T-helper 9 cell (primary cell): ENCODE data around the gene DAPK2.
A peak's percentile ranks its signal among the peaks of the same experiment; 100 is the strongest.

ENCODE experiments used
- DNase-seq: peaks from one replicate; pipeline ENCODE4 v3.0.0-alpha.2; 2020

Gene DAPK2

DNA sequence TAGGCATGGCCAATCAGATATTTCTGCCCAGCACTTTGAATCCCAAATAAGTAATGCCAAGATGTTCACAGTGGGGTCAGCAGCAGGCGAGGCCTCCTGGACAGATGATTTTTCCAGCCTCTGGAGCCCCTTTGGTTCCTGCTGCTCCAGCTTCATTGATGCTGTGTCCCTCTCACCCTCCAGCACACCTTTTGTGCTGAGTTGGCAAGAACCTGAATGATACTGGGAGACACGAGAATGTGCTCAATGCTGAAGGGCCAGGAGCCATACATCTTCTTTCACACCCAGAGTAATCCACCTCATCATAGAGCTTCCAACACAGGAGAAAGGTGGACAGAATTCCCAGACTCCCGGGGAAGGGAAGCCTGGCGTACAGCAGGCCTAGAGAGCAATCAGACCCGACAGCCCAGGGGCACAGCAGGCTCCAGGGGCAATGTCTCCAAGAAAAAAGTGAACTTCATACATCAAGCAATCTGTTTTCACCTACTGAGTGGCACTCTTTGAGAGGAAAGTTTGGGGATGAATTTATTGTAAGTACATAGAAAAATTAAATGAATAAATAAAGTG is 6.7 kb upstream of the DAPK2 start:
- no peak for DNase-seq

DNA sequence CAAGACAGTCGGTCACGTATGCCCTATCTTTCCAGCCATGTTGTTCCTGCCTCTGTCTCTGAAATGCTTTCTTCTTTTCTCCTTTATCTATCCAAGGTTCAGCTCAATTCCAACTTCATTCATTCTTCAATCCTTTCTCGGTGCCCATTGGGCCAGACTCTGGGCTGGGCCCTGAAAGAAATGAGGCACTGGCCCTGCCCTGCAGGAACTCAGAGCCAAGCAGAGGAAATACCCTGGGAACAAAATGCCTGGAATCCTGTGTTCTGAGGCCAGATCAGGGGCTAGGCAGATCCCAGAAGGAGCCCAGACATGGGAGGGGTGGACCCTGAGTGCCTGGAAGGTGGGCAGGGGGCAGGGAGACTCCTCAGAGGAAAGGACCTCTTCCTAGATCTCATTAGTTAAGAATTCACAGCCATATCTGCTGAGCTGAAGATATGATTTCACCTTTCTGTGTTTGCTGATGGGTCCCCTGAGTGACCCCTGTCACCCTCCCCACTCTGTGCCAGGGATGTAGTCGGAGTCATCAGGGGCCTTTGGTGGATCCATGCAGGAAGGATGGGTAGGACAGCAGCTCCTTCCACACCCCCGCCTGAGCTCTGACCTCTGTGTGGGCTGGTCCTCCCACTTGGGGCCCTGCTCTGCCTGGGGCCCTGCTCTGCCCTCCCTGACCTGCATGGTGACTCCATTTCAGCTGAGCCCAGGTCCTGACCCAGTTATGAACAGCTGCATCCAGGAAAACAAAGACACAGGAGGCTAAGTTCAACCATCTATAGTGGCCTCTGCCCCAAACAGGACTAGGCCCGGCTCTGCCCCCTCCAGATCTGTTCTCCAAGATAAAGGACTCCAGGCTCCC is 5.3 kb upstream of the DAPK2 start:
- DNase-seq, result no peak

DNA sequence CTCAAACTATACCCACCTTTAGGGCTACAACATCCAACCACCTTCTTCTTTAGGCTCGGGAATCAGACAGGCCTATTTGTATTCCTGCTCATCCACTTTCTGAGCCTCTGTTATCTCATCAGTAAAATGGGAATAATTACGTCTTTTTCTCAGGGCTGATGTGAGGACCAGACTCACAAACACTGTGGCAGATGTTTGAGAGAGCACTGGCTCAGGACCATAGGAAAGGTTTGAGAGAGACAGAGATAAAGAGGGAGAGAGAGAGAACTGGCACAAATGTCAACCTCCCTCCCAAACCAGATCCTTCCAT is 4.8 kb upstream of the DAPK2 start:
- DNase-seq, result no peak

DNA sequence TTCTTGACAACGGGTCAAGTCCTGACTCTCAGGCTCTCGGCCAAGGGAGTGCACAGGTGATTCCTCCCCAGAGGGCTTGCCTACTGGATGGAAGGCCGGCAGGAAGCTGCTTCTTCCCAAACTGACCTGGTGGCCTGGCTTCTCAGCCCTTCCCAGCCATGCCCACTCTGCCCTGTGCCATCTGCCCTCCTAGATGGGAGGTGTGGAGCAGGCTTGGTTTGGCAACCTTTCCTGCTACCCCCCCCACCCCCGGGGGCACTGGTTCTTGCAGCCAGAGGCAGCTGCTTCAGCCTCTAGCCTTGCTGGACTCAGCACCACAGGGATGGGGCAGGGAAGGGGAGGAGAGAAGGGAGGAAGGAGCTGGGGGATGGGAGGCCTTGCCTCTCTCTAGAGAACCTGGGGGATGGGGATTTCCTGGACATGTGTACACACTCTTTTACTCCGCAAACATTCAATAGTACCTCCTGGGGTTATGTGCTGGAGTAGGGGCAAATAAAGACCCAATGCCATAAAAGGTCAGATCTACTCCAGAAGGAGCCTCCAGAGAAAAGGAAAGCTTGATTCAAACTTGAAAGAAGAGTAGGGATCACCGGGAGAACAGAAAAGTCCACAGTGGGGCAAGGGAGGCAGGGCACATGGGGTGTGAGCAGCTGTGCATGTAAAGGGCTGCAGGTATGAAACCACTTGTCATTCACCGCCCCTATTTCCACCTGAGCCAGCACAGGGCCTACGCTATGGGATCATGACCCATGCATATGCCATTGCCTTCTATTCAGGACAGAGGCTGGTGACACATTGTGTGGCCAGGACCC is 4.2 kb upstream of the DAPK2 start:
- no peak for DNase-seq

DNA sequence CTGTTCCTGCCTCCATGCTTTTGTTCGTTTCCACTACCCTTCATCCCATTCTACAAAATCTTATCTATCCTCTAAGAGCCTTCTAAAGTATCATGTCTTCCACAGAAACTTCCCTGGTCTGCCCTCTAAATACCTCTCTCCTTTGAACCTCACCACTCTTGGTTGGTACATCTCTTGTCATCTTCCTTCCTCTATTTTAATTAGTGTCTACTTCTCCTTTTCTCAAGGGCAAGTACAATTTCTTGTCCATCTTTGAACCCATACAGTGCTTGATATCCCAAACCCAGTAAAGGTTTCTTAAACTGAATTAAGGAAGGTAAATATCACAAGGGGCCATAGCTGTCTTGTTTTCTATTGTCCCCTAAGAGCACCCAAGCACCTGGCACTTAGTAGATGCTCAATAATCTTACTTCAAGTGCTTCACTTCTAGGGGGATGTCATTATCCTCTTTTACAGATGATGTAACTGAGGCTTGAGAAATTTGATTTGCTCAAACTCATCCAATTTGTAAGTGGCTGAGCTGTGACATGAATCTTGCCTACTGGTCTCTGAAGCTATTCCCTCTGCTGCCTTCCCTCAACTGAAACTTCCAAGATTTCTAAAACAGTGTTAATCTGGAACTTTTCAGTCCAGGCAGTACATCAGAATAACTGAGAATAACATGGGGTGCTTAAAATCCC is 2.6 kb upstream of the DAPK2 start:
- no peak for DNase-seq

DNA sequence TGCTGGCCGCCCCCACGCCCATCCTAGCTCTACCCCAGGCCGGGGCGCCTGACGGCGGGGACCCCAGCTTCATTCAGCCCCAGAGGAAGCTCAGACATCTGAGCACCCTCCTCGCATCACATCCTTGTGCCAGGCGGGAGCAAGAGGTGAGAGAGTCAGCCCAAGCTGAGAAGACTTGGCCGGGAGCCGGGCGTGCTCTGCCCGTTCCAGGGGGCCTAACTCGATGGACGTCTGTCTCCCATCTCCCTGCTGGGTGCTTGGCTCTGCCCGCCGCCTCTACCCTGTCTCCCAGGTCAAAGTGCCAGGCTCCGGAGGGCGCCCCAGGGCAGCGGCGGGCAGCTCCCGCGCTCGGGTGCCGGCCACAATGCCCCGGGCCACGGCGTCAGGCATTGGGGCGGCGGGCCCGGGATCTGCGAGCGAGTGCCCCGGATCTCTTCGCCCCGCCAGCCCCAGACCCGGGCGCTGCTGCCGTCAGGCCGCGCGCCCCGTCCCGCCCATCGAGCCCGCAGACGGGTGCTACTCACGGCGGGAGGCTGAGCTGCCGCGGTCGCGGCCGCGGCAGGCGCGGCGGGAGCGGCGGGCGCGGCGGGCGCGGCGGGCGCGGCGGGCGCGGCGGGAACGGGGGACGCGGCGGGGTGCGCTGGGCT is 388 bp downstream of the DAPK2 start:
- peak; percentile 15 for DNase-seq

DNA sequence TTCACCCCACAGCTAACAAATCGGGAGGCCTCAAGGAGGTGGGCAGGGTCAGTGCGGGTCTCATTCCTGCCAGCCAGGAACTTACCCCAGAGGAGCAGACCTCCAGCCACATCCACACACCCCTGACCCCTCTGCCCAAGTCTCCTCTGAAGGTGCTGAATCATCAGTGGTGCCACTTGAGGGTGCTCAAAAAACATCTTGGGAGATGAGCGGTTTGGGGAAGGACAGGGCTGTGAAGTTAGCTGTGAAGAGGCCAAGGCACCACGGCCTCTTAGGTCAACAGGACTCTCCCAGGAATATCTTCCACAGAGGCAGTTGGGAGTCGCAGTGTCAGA is 1.2 kb downstream of the DAPK2 start:
- DNase-seq, result no peak

DNA sequence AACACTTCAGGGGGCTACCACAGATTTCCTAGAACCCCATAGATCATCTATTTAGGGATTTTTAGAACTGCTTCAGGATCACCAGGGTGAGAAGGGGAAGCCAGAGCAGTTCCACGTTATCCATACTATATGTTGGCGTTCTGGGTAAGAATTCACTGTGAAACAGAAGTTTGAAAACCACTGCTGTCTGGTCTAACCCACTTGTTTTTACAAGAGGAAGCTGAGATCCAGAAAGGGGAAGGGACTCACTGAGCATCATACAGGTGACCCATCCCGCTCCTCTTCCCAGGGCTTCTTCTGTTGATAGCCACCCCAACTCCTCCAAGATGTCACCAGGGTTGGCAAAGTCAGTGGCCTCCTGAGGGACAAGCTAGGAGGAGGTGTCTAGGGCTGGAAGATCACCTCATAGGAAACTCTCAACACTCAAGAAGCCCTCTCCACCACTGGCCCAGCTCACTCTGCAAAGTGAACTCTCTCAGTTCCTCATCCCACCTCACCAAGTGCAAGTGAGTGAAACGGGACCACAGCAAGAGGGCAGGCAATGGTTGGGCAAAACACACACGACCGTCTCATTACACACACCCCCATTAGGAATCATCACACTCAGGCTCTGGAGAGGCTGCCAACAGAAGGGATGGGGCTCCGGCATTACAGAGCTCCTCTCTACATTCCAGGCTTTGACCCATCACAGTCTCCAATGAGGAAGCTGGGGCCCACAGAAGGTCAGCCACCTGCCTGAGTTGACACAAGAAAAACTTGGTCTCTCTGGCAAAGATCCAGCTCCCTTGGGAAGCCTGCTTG is 1.8 kb downstream of the DAPK2 start:
- no peak for DNase-seq

DNA sequence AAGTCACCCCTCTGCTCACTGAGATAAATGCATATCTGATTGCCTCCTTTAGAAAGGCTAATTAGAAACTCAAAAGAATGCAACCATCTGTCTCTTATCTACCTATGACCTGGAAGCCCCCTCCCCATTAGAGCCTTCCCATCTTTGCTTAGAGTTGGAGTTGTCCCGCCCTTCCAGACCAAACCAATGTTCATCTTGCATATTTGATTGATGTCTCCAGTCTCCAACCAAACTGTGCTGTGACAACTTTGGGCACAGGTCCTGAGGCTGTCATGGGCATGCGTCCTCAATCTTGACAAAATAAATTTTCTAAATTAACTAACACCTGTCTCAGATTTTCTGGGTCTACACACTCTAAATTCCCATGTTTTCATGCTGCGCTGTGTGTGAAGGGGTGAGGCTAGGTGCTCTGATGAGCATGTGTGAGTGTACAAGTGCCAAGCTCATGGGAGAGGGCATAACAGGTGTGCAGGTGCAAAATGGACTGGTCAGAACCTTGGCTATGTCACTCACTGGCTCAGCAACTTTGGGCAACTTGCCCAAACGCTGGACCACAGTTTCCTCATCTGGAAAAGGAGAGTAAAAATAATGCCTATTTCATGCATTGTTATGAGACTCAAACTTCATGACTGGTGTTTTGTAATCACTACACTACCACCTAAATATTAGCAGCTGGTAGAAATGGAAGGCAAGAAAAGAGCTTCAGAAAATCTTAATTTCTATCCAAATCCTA is 7.2 kb downstream of the DAPK2 start:
- DNase-seq, result no peak

DNA sequence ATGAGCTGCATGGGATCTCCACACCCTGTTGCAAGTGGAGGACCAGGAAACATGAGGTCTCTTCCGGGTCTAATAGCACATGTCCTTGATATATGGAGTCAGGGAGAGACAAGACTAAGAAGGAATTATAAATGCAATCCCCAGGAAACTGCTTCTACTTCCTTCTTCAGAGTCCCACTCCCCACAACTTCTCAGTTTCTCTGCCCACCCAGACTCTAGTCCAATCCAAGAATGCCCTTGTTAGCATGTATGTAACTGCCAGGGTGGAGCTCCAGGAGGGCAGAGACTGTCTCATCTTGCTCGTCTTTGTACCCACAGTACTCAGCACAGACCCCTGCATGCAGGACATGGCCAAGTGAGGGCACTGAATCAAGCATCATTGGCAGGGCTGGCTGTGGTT is 8.3 kb downstream of the DAPK2 start:
- DNase-seq, result no peak

DNA sequence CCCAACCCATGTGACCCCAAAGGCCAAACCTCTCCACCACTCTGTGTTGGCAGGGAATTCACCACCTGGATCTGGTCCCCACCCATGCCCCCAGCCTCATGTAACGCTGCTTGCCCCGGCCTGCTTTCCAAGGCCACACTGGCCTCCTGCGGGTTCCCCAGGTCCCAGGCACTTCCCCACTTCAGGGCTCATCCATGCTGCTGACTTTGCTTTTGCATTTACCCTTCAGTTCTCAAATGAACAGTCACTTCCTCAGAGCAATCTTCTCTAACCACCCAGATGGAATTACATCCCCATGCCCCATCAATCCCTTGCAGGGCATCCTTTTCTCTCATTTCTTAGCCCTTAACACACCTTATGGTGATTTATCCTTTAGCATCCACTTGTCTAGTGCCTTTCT is 9.2 kb downstream of the DAPK2 start:
- DNase-seq, result no peak

DNA sequence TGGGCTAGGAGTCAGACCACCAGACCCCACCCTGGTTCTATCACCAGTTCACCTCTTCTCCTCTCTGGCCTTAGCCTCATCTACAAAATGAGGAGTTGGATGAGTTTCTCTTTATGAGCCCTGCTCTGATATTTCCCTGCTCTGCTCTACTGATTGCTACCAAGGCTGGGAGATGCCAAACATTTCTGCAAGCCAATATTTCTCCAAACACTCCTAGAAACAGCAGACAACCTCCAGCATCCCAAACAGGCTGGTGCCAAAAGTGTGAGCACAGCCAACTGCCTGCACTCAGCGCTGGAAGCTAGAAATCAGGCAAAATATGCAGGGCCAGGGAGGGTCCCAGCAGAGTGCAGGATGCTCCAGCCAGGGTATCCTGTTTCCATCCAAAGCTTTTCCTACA is 10.8 kb downstream of the DAPK2 start:
- no peak for DNase-seq

DNA sequence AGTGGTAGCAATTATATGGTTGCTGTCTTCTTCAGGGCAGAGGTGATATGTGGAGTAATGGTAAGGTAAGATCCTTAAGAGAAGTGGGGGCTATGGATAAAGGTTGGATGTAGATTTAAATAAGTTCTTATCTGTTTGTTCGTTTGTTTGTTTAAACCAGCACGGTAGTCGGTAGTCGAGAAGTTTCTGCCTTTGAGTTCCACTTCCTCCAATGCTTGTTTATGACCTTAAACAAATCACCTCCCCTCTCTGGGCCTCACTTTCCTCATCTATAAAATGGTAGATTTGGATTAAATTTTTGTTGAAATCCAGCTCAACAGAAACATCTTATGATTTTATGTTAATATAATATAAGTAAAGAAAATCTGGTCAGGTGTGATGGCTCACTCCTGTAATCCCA is 11.8 kb downstream of the DAPK2 start:
- DNase-seq, result no peak

DNA sequence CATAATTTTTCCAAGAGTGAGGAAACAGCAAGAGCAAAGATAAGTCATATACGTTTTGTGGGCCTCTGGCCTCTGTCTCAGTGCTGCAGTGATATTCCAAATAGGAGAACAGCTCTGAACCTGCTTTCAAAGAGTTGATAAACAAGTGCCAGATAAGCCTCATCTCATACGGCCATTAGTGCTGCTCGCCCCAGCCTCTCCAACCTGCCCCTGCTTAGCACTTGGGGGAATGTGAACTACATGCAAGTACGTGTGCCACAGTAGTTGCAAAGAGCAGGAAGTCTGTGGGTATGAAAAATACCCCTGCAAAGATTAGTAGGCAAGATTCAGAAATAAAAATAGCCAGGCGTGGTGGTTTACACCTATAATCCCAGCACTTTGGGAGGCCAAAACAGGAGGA is 14.0 kb downstream of the DAPK2 start:
- DNase-seq, result no peak

DNA sequence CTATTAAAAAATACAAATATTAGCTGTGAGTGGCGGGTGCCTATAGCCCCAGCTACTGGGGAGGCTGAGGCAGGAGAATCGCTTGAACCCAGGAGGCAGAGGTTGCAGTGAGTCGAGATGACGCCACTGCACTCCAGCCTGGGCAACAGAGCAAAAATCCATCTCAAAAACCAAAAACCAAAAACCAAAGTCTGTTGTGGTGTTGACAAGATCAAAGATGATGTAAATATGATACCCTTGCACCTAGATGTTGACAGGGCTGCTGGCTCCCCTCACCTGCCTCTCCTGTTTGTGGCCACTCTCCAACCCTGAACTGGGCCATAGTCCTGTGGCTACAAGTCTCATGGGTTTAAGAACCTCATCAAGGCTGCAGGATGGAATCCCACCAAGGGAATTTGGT is 16.2 kb downstream of the DAPK2 start:
- DNase-seq, result no peak

DNA sequence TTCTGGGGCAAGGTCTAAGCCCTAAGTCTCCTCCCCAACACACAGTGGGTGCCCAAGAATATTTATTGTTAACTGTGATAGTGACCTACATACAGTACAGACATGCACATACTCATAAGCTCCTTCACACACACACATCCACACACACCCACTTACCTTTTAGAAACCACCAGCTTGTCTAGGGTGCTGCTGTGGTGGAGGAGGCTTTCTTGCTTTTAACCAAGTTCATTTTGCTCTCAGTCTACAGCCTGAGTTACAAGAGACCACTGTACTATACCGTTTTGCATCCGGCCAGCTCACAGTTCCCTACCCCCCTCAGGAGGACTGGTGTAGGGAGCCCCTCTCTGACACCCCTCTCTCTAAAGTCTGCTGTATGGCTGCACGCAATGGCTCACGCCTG is 16.7 kb downstream of the DAPK2 start:
- no peak for DNase-seq

DNA sequence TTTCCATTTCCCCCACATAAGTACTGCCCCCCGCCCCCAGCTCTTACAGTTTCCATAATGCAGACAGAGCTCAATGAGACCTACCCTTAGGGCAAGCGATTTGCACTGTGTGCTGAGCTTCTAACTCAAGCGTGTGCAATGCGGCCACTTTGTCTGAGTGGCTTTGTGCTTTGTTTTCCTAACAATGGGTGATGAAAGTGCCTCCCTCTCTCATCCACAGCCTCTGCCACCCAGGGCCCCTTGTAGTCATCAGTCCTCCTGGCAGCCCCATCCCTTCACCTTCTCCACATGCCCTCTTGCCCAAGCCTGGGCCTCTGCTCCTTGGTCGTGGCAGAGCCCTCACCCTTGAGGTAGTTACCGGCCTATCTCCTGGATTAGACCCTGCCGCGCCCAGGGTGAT is 17.2 kb downstream of the DAPK2 start:
- DNase-seq, result no peak

DNA sequence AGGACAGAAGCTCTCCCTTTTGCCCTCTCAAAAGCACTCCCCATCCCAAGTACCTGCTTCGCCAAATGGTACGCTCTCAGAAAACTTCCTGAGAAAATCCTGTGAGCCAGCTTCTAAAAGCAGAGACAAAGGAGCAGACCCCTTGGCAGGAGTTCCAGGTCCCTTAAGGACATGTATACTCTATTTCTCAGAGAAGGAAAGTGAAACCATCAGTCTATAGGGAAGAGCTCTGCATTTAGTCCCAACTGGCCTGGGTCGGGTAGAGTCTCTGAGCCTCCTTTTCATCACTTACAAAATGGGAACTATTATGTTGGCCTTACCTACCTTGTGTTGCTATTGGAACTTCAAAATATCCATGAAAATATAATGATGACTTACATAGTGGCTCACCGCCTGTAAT is 19.7 kb downstream of the DAPK2 start:
- no peak for DNase-seq

DNA sequence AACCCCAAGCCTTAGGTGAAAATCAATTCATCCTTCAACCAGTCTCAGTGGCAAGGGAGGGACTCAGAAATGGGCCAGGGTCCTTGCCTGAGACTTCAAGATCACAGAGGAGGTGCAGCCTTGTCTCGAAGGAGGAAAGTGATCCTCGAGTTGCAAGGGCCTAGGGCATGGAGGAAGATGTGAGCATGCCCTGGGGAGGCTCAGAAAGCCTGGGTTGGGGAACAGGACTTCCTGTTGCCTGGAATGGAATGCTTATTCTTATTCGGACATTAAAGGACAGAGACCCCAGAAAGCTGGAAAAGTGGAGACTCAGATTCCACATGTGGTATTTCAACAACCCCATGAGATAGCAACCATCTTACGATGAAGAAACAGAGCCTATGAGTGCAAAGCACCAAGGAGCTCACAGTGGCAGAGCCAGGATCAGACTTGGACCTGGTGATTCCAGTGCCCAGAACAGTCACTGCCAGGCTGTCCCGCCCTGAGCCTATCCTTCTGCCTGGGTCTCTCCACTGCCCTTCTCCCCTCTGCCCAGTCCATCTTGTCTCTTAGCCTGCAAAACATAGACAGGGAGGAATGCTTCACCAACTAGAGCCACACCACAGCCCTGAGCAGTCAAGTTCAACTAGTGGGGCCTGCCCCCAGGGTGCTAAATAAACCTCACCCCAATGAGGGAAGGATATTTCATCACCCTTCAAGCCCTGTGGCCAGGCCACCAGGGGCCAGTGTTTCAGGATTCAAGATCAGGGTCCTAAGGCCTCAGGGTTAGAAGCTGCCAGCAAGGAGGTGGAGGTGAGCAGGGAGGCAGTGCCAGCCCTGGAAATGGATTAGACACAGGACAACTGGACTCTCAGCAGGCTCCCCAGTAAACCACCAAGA is 21.9 kb downstream of the DAPK2 start:
- DNase-seq, result no peak

DNA sequence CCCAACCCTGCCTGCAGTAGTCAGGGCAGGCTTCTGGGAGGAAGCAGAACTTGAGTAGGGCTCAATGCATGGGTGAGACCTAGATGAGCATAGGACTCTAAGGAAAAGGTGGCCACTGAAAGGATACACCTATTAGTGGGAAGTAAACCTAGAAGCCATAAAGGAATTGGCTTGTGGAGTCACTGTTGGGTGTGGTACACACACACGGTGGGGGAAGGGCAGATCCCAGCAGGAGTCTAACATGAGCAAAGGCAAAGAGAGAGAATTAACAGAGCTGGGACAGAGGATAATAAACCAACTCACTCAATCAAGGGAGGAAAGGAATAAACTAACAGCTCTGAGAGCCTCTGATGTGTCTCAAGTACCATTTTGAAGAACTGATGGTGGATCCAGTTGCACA is 23.1 kb downstream of the DAPK2 start:
- DNase-seq, result no peak

DNA sequence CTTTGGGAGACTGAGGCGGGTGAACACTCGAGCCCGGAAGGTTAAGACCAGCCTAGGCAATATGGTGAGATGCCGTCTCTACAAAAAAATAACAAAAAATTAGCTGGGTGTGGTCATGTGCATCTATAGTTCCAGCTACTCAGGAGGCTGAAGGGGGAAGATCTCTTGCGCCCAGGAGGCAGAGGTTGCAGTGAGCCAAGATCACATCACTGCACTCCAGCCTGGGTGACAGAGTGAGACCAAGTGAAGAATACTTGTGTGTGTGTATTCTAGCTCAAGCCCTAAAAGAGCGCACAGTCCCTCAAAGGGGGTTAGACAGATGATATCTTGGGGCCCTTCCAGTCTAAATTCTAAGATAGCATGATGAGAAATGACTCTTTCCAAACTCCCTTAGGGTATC is 23.7 kb downstream of the DAPK2 start:
- DNase-seq, result no peak
